HepG2 (cell line): ENCODE results near the gene CEP250. TPM values are rescaled to one million over a fixed set of nuclear protein-coding genes. Genes with fewer than 3 reads are reported as not detected.

Experiments
- GMEB1 ChIP-seq: sonication (generic); formaldehyde crosslinking; IDR thresholded peaks from 2 replicates; pipeline ENCODE4 v1.5.1; 2020; ENCODE audit warnings: missing genetic modification reagents, mild to moderate bottlenecking, borderline replicate concordance
- HDAC1 ChIP-seq: sonication (generic); formaldehyde crosslinking; IDR thresholded peaks from 2 replicates; pipeline ENCODE4 v1.5.1; 2020; ENCODE audit warnings: mild to moderate bottlenecking, missing genetic modification reagents
- PHB2 ChIP-seq: fragments of 450-650 bp; IDR thresholded peaks from 2 replicates; pipeline ENCODE4 v1.6.1; 2018; ENCODE audit not compliant: partially characterized antibody
- RFXANK ChIP-seq: IDR thresholded peaks from 2 replicates; pipeline ENCODE4 v1.6.1; 2016
- ZKSCAN8 ChIP-seq: IDR thresholded peaks from 2 replicates; pipeline ENCODE4 v1.6.1; 2016; ENCODE audit warnings: borderline replicate concordance, missing genetic modification reagents, missing compliant biosample characterization
- ZMYM2 ChIP-seq: sonication (generic); formaldehyde crosslinking; IDR thresholded peaks from 2 replicates; pipeline ENCODE4 v1.8.0; 2022; ENCODE audit warnings: mild to moderate bottlenecking, missing genetic modification reagents
- ZNF646 ChIP-seq: sonication (generic); formaldehyde crosslinking; IDR thresholded peaks from 2 replicates; pipeline ENCODE4 v1.9.0; 2021; ENCODE audit warnings: mild to moderate bottlenecking, missing genetic modification reagents
- ZNF878 ChIP-seq: sonication (generic); formaldehyde crosslinking; IDR thresholded peaks from 2 replicates; pipeline ENCODE4 v1.8.1; 2023; ENCODE audit warnings: mild to moderate bottlenecking, missing genetic modification reagents, moderate library complexity
- polyA plus RNA-seq, 8 experiments: library from polyadenylated mRNA; depleted of rRNA in 3 of 8; stranded (reverse) in 7 of 8; unstranded in 1 of 8; fragments of >200 nt; fragmentation: Illumina TruSeq in 4 of 8; extraction: Trizol in 4 of 8; gene quantifications; 2 replicates each; pipeline versions ENCODE4 v1.2.1 to v1.2.3, GENCODE V29; 2011 to 2016; ENCODE audit warnings: low read depth in 4 of 8, missing spikeins in 1 of 8, mixed read lengths in 1 of 8; ENCODE audit not compliant: insufficient read depth in 1 of 8
- total RNA-seq, 5 experiments: library from RNA; depleted of rRNA; stranded (reverse); fragments of >200 nt; fragmentation: Illumina TruSeq; extraction: Trizol; gene quantifications; 2 replicates each; pipeline ENCODE4 v1.2.3, GENCODE V29; 2016; ENCODE audit warnings: low read depth in 1 of 5
- TF ChIP-seq, protein P1 (sequence below): sonication (generic); formaldehyde crosslinking; IDR thresholded peaks from one replicate; pipeline ENCODE4 v1.5.1; 2020; ENCODE audit warnings: mild to moderate bottlenecking, missing genetic modification reagents; ENCODE audit errors: not compliant biosample characterization
- TF ChIP-seq, protein P2 (sequence below): sonication (generic); formaldehyde crosslinking; IDR thresholded peaks from 2 replicates; pipeline ENCODE4 v1.5.0; 2020; ENCODE audit warnings: mild to moderate bottlenecking, missing genetic modification reagents, moderate library complexity

Gene CEP250
- total and polyA plus RNA-seq, 2 of the 13 experiments (the other 11 are each of a cell fraction or from before 2014, with no cell fraction given) = 28.8 to 55.3 TPM

- TF ChIP-seq, protein P1, sequence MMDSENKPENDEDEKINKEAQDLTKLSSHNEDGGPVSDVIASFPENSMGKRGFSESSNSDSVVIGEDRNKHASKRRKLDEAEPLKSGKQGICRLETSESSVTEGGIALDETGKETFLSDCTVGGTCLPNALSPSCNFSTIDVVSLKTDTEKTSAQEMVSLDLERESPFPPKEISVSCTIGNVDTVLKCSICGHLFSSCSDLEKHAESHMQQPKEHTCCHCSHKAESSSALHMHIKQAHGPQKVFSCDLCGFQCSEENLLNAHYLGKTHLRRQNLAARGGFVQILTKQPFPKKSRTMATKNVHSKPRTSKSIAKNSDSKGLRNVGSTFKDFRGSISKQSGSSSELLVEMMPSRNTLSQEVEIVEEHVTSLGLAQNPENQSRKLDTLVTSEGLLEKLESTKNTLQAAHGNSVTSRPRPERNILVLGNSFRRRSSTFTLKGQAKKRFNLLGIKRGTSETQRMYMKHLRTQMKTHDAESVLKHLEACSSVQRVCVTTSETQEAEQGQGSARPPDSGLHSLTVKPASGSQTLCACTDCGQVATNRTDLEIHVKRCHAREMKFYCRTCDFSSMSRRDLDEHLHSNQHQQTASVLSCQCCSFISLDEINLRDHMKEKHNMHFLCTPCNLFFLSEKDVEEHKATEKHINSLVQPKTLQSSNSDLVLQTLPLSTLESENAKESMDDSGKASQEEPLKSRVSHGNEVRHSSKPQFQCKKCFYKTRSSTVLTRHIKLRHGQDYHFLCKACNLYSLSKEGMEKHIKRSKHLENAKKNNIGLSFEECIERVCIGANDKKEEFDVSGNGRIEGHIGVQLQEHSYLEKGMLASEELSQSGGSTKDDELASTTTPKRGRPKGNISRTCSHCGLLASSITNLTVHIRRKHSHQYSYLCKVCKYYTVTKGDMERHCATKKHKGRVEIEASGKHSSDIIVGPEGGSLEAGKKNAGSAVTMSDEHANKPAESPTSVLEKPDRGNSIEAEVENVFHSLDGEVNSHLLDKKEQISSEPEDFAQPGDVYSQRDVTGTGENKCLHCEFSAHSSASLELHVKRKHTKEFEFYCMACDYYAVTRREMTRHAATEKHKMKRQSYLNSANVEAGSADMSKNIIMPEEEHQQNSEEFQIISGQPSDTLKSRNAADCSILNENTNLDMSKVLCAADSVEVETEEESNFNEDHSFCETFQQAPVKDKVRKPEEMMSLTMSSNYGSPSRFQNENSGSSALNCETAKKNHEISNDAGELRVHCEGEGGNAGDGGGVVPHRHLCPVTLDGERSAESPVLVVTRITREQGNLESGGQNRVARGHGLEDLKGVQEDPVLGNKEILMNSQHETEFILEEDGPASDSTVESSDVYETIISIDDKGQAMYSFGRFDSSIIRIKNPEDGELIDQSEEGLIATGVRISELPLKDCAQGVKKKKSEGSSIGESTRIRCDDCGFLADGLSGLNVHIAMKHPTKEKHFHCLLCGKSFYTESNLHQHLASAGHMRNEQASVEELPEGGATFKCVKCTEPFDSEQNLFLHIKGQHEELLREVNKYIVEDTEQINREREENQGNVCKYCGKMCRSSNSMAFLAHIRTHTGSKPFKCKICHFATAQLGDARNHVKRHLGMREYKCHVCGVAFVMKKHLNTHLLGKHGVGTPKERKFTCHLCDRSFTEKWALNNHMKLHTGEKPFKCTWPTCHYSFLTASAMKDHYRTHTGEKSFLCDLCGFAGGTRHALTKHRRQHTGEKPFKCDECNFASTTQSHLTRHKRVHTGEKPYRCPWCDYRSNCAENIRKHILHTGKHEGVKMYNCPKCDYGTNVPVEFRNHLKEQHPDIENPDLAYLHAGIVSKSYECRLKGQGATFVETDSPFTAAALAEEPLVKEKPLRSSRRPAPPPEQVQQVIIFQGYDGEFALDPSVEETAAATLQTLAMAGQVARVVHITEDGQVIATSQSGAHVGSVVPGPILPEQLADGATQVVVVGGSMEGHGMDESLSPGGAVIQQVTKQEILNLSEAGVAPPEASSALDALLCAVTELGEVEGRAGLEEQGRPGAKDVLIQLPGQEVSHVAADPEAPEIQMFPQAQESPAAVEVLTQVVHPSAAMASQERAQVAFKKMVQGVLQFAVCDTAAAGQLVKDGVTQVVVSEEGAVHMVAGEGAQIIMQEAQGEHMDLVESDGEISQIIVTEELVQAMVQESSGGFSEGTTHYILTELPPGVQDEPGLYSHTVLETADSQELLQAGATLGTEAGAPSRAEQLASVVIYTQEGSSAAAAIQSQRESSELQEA = no peak
- TF ChIP-seq ZKSCAN8 (CRISPR knock-in tag) = no peak
- TF ChIP-seq GMEB1 (CRISPR knock-in tag) = no peak
- no peak for TF ChIP-seq PHB2
- no peak for TF ChIP-seq RFXANK
- TF ChIP-seq, protein P2, sequence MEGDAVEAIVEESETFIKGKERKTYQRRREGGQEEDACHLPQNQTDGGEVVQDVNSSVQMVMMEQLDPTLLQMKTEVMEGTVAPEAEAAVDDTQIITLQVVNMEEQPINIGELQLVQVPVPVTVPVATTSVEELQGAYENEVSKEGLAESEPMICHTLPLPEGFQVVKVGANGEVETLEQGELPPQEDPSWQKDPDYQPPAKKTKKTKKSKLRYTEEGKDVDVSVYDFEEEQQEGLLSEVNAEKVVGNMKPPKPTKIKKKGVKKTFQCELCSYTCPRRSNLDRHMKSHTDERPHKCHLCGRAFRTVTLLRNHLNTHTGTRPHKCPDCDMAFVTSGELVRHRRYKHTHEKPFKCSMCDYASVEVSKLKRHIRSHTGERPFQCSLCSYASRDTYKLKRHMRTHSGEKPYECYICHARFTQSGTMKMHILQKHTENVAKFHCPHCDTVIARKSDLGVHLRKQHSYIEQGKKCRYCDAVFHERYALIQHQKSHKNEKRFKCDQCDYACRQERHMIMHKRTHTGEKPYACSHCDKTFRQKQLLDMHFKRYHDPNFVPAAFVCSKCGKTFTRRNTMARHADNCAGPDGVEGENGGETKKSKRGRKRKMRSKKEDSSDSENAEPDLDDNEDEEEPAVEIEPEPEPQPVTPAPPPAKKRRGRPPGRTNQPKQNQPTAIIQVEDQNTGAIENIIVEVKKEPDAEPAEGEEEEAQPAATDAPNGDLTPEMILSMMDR (CRISPR knock-in tag) = no peak
- no peak for TF ChIP-seq ZNF646 (CRISPR knock-in tag)
- no peak for TF ChIP-seq ZMYM2 (CRISPR knock-in tag)
- TF ChIP-seq ZNF878 = no peak
- TF ChIP-seq HDAC1 (CRISPR knock-in tag) = no peak
Observed at GRCh38 chr20:35431621-35432429, 23.6 kb upstream of the CEP250 start (continued).
